ENCODE measurements around the gene NFIA.
A peak's percentile ranks its signal among the peaks of the same experiment; 100 is the strongest.

NFIA gene

DNA sequence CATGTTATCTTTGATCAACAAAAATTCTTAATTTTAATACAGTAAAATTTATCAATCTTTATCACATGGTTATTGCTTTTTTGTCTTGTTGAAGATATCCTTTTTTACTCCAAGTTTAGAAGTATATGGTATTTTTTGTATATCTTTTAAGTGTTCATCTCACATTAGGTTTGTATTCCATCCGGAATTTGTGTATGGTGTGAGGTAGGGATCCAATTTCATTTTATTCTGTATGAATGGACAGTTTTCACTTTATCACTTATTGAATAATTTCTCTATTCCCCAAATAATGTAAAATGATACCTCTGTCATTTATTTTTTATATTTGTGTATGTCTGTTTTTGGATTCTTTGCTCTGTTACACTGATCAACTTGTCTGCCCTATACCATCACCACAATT, 25.3 kb downstream of the NFIA start:
- TF ChIP-seq, protein P1, sequence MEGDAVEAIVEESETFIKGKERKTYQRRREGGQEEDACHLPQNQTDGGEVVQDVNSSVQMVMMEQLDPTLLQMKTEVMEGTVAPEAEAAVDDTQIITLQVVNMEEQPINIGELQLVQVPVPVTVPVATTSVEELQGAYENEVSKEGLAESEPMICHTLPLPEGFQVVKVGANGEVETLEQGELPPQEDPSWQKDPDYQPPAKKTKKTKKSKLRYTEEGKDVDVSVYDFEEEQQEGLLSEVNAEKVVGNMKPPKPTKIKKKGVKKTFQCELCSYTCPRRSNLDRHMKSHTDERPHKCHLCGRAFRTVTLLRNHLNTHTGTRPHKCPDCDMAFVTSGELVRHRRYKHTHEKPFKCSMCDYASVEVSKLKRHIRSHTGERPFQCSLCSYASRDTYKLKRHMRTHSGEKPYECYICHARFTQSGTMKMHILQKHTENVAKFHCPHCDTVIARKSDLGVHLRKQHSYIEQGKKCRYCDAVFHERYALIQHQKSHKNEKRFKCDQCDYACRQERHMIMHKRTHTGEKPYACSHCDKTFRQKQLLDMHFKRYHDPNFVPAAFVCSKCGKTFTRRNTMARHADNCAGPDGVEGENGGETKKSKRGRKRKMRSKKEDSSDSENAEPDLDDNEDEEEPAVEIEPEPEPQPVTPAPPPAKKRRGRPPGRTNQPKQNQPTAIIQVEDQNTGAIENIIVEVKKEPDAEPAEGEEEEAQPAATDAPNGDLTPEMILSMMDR (IDR thresholded peaks at IDR 0.05; ENCODE audit: unreplicated experiment in 3 of 3), result no peak

DNA sequence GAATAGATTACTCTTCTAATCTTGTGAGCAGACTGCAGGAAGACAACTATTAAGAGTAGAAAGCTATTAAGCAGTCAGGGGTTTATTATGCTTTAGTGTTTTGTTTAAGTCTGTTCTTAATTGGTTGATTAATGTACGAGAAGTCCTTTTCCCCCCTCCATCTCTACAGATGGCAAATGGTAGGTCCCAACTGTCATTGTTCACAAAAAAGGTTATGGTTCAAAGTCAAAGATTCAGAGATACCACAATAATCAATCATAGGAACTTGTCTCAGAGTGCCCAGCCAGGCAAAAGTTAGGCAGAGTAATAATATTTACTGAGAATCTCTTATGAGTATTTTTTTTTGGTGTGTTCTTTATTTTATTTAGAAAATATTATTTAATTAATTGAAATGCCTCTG, 26.8 kb downstream of the NFIA start:
- Mint-ChIP-seq H3K4me3 (peak overlapping the region in 1 of 3 experiments; percentile 10), H3K4me1 (peaks cover 24% of the 10 kb centered on the region), H3K36me3 (ENCODE audit: low read depth) (peaks cover 46% of the 10 kb centered on the region), H3K27ac (peak overlapping the region in 2 of 3 experiments; percentile 30 to 64), H3K9me3 (peaks cover 14% of the 10 kb centered on the region), H3K27me3 (ENCODE audit: low read depth) (no peaks in the 10 kb centered on the region)
- TF ChIP-seq, protein P1 (IDR thresholded peaks at IDR 0.05; ENCODE audit: unreplicated experiment in 3 of 3), result no peak

More for the DNA sequence above, 25.3 kb downstream of the NFIA start:
- Mint-ChIP-seq H3K9me3 (peaks cover 14% of the 10 kb centered on the region), H3K36me3 (ENCODE audit: low read depth) (peaks cover 40% of the 10 kb centered on the region), H3K4me1 (peaks cover 33% of the 10 kb centered on the region), H3K27ac (no peak overlapping the region), H3K4me3 (no peak overlapping the region), H3K27me3 (ENCODE audit: low read depth) (no peaks in the 10 kb centered on the region)

DNA sequence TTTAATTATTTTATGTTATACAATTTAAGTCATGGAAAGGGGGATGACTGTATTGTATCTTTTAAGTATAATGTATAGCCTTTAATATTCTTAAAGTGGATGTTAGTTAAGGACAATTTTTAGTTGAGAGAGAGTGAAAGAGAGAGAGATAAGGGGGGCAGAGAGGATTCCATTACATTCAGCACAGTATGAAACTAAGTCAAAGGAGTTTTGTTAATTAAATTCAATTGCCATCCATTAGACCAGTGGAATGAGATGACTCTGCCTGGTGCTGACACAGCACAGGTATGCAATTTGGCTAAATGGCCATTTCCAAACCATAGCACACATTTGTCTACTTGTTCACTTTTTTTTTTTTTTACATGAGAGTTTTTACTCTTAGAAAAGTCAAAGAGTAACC, 27.5 kb downstream of the NFIA start:
- H3K4me1 Mint-ChIP-seq, result peaks cover 20% of the 10 kb centered on the region
- TF ChIP-seq, protein P1 (IDR thresholded peaks at IDR 0.05; ENCODE audit: unreplicated experiment in 3 of 3), result no peak
- no peaks in the 10 kb centered on the region for H3K27me3 Mint-ChIP-seq (ENCODE audit: low read depth)
- no peak overlapping the region for H3K4me3 Mint-ChIP-seq
- peaks cover 45% of the 10 kb centered on the region for H3K36me3 Mint-ChIP-seq (ENCODE audit: low read depth)
- H3K9me3 Mint-ChIP-seq, result peaks cover 14% of the 10 kb centered on the region
- peak overlapping the region in 1 of 3 experiments; percentile 83 for H3K27ac Mint-ChIP-seq

DNA sequence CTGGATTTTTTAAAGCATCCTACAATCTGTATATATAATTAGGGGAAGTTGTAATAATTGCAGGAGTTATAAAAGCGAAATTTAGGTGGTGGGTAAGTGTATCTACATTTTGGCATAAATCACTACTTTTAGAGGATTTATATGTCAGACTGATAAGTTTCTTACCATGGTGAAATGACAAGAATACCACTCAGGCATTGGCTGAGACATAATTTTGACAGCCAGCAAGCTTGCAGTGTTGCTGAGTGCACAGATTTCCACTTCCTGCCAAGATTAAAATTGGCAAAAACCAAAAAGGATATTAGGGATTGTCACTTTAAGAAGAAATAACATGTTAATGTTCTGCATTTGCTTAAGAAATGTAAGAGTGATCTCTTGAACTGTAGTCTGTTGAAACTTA, 28.2 kb downstream of the NFIA start:
- no peak overlapping the region for H3K4me3 Mint-ChIP-seq
- H3K4me1 Mint-ChIP-seq, result peaks cover 26% of the 10 kb centered on the region
- peak overlapping the region; percentile 43 to 88 (median 83) for H3K27ac Mint-ChIP-seq
- TF ChIP-seq, protein P1 (IDR thresholded peaks at IDR 0.05; ENCODE audit: unreplicated experiment in 3 of 3), result no peak
- H3K36me3 Mint-ChIP-seq (ENCODE audit: low read depth), result peaks cover 44% of the 10 kb centered on the region
- H3K27me3 Mint-ChIP-seq (ENCODE audit: low read depth), result no peaks in the 10 kb centered on the region
- peaks cover 14% of the 10 kb centered on the region for H3K9me3 Mint-ChIP-seq

DNA sequence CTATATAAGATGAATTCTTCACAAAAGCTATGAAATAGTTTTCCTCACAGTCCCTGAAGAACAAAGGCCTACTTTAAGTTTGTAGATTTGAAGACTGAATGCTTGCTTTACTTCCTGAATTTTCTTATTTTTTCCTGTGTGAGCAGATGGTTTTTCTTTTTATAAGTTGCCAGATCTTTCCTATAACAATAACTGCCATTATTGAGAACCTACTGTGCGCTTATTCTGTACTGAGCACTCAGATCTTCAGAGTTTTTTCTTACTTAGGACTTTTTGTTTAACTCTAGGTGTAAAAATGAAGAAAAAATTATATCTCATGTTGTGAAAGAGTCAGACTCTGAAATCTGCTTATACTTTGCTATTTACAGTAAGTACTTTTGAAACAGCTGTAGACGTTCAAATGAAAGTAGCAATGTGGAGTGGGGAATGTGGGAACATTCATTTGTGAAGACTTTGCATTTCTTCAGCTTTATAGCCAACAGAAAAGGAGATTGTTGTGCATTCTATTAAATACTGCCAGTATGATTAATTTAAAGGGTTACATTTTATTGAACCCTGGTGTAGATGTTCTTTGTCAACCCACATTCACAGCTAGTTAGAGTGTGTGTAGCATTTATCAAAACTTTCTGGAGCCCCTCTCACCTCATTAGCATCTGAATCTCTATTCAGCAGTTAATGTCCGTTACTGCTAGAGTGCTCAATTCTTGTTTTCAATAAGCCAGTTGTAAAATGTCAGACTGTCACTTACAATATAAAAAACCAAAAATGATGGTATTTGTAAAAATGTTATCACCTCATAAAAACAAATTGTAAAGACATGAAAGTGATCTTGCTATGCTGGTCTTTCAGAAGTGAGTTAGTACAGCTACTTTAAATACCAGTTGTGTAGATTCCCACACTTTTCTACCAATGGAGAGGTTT, 29.0 kb downstream of the NFIA start:
- peak overlapping the region; percentile 26 to 88 (median 83) for H3K27ac Mint-ChIP-seq
- H3K4me1 Mint-ChIP-seq, result peaks cover 33% of the 10 kb centered on the region
- TF ChIP-seq, protein P1 (IDR thresholded peaks at IDR 0.05; ENCODE audit: unreplicated experiment in 3 of 3), result no peak
- peaks cover 13% of the 10 kb centered on the region for H3K9me3 Mint-ChIP-seq
- H3K4me3 Mint-ChIP-seq, result no peak overlapping the region
- H3K27me3 Mint-ChIP-seq (ENCODE audit: low read depth), result no peaks in the 10 kb centered on the region
- H3K36me3 Mint-ChIP-seq (ENCODE audit: low read depth), result peaks cover 39% of the 10 kb centered on the region

Data from nephron (organoid).